Stimulated activated memory B cell treated with anti-CD40 and anti-IgM and Interleukin-4, amounts not matched to agents 10 μg/mL and 1 μg/mL and 100 μg/mL, for 72 hours (primary cell): ENCODE data around the gene TBCK.

Source experiments
- ATAC-seq: fragments of 150-1000 bp; cut with Tn5 transposase; 2 replicates; pipeline ENCODE4 v1.10.0; 2021
- H3K27ac Mint-ChIP-seq: one replicate; pipeline ENCODE4 v1.8.0; 2022; ENCODE audit warnings: mild to moderate bottlenecking, mixed read lengths
- H3K27me3 Mint-ChIP-seq: one replicate; pipeline ENCODE4 v1.8.0; 2022; ENCODE audit warnings: mixed read lengths
- H3K36me3 Mint-ChIP-seq: one replicate; pipeline ENCODE4 v1.8.0; 2022; ENCODE audit warnings: mixed read lengths
- H3K4me1 Mint-ChIP-seq: one replicate; pipeline ENCODE4 v1.8.0; 2022; ENCODE audit warnings: mixed read lengths
- H3K4me3 Mint-ChIP-seq: one replicate; pipeline ENCODE4 v1.8.0; 2022; ENCODE audit warnings: mild to moderate bottlenecking, moderate library complexity, mixed read lengths
- H3K9me3 Mint-ChIP-seq: one replicate; pipeline ENCODE4 v1.8.0; 2022; ENCODE audit warnings: mixed read lengths

The TBCK gene

DNA sequence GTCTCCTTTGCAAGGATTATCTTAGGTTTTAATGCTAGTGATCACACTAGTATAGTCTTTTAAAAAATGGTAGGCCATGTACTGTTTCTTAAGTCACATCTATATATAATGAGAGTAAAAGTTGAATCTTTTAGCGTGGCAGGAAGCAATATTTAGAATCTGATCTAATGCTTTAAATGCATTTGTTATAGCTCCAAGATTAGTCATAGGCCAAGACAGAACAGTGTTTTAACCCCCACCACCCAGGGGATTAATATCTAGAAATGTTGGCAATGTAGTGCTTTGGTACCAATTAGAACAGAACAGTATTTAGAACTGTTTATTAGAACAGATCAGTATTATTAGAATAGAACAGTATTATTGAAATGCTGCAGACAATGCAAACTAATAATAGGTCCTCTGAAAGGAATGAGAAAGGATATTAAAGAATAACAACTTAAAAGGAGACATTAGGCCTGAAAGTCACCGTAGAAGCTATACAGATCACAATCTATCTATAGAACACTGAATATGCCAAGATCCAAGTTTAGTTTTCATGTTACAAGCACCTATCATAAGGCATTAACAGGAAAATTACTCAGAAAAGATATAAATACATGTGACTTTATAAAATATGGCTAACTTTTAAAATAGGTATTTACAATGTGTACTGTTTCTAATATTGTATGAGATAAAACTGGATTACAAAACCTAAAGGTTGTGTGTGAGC is 274.6 kb downstream of the TBCK start:
- no peaks in the 10 kb centered on the region for H3K9me3 Mint-ChIP-seq
- no peak overlapping the region for H3K27ac Mint-ChIP-seq
- no peaks in the 10 kb centered on the region for H3K4me1 Mint-ChIP-seq
- no peak overlapping the region for H3K4me3 Mint-ChIP-seq
- no peaks in the 10 kb centered on the region for H3K27me3 Mint-ChIP-seq
- peaks cover 12% of the 10 kb centered on the region for H3K36me3 Mint-ChIP-seq
- ATAC-seq = no peak

DNA sequence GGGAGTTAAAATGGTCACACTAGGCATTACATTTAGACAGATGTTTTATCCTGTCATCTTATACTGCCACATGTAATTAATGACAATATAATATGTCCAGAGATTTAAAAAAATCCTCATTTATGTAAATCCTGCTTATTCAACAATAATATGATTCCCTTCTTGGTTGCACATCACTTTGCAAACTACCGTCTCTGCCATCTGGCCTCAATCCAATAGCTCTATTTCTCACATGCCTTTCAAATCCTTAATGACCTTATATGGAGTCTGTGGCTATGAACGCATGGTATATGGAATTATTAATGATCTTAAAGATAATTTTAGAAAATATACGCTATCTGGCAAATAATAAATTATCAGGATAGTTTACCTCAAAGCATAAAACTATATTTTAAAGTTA is 276.2 kb downstream of the TBCK start:
- H3K27me3 Mint-ChIP-seq = no peaks in the 10 kb centered on the region
- no peaks in the 10 kb centered on the region for H3K36me3 Mint-ChIP-seq
- no peak overlapping the region for H3K4me3 Mint-ChIP-seq
- no peak for ATAC-seq
- H3K27ac Mint-ChIP-seq = no peak overlapping the region
- no peaks in the 10 kb centered on the region for H3K4me1 Mint-ChIP-seq
- H3K9me3 Mint-ChIP-seq = no peaks in the 10 kb centered on the region

DNA sequence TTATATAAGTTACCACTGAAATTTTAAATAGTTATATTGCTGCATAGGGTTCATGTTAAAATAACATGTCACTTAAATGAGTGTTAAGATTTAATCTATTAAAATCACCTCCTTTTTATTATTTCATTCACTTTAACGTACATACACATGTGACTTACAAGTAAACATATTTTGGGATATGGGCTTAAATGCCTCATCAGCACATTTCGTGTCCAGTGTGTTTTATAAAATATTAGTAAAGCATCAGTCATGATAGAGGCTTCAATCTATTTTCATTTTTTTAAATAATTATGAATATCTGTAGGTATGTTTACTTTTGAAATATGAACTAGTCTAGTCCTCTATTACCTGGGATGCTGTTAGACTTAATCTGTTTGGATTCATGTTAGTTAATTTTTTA is 277.1 kb downstream of the TBCK start:
- no peaks in the 10 kb centered on the region for H3K27me3 Mint-ChIP-seq
- H3K4me1 Mint-ChIP-seq = no peaks in the 10 kb centered on the region
- H3K9me3 Mint-ChIP-seq = no peaks in the 10 kb centered on the region
- ATAC-seq = no peak
- no peak overlapping the region for H3K27ac Mint-ChIP-seq
- no peak overlapping the region for H3K4me3 Mint-ChIP-seq
- no peaks in the 10 kb centered on the region for H3K36me3 Mint-ChIP-seq

DNA sequence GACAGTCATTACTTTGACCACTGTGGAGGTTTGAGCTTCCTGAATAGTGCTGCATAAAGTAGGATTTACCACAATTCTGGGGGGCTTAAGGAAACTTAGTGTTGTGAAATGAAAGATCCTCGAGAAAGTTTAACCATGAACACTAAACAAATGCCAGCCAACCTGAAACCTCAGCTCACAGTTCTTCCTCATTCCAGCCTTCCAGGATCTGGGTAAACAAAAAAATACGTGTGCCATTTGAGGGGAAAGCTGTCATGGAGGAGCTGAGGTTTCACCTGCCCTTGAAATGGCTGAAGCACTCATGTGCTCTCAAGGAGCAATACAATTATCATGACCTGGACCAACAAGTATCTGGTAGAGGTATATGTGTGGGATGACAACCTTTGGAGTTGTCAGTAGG is 278.0 kb downstream of the TBCK start:
- Mint-ChIP-seq H3K36me3 (no peaks in the 10 kb centered on the region), H3K27me3 (no peaks in the 10 kb centered on the region), H3K27ac (no peak overlapping the region), H3K4me3 (no peak overlapping the region), H3K9me3 (no peaks in the 10 kb centered on the region), H3K4me1 (no peaks in the 10 kb centered on the region)
- ATAC-seq = no peak

DNA sequence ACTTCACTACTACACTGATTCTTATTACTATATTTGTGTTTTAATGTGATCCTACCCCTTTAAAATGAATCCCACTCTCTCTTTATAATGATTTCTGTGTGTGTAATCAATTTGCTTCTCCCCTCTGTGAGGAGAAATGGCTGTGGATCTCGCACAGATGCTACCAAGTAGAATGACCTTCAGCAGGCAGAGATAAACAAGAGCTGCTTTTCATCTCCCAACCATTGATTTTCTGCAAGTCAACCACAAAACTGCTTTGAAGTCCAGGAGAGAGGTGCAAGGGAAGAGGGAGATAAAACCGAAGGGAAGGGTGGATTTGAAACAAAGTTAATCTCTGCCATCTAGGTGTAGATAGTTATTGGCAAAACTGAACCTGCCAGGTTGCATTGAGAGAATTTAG is 279.2 kb downstream of the TBCK start:
- no peak overlapping the region for H3K4me3 Mint-ChIP-seq
- H3K27me3 Mint-ChIP-seq = no peaks in the 10 kb centered on the region
- no peak for ATAC-seq
- H3K36me3 Mint-ChIP-seq = peaks cover 6% of the 10 kb centered on the region
- no peak overlapping the region for H3K27ac Mint-ChIP-seq
- no peaks in the 10 kb centered on the region for H3K4me1 Mint-ChIP-seq
- no peaks in the 10 kb centered on the region for H3K9me3 Mint-ChIP-seq

DNA sequence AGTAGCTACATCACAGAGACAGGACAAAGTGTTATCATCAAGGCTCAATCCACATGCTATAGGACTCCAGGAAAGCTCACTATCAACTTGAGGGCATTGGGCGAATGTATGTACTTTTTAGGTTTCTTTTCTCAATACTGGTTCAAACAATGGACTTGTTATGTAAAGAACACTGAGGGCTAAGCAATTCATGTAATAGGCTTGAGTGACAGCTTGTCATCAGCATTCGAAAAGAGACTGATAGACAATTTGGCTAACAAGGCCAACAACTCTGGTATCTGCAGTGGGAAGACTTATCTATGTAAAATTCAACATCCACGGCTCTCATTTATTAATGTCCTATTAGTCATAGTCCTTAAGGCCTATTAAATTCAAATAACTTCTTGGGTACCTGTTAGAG is 279.7 kb downstream of the TBCK start:
- H3K4me1 Mint-ChIP-seq = no peaks in the 10 kb centered on the region
- ATAC-seq = no peak
- peaks cover 6% of the 10 kb centered on the region for H3K36me3 Mint-ChIP-seq
- no peak overlapping the region for H3K27ac Mint-ChIP-seq
- no peaks in the 10 kb centered on the region for H3K9me3 Mint-ChIP-seq
- no peaks in the 10 kb centered on the region for H3K27me3 Mint-ChIP-seq
- no peak overlapping the region for H3K4me3 Mint-ChIP-seq

DNA sequence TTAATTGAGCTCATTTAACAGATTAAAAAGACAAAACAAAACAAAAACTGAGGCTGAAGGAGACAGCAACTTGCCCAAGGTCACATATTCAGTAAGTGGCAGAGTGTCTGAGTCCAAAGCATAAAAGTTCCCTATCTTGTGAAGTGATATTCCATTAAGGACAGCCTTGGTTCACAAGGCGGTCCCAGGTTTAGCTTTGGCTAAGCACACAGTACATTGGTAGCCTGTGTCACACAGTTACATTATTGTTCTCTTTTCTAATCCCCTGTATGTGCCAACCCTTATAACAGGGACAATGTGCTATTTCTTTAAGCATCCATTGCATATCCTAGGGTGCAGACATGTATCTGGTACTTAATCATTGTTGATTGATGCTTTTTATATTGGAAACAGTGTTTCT is 280.8 kb downstream of the TBCK start:
- ATAC-seq = no peak
- Mint-ChIP-seq H3K36me3 (peaks cover 8% of the 10 kb centered on the region), H3K4me1 (no peaks in the 10 kb centered on the region), H3K9me3 (peaks cover 2% of the 10 kb centered on the region), H3K27ac (no peak overlapping the region), H3K4me3 (no peak overlapping the region), H3K27me3 (no peaks in the 10 kb centered on the region)

DNA sequence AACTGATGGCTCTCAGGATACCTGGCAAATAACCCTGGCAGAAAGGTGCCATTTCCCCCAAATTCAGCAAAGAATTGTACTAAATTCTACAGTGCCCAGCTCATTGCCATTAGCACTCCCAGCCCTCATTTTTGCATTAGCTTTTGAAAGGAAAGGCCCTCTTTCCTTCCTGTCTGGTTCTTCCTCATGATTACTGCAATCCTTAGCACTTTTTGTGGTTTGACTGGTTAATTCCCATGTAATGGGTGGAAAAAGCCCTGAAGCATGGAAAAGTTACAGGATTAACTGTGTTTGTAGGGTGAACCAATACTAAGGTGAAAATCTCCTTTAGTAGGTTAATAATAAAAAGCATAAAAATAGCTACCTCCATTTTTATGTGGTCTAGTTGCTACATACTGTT is 281.3 kb downstream of the TBCK start:
- no peak overlapping the region for H3K27ac Mint-ChIP-seq
- no peak overlapping the region for H3K4me3 Mint-ChIP-seq
- peaks cover 11% of the 10 kb centered on the region for H3K36me3 Mint-ChIP-seq
- no peaks in the 10 kb centered on the region for H3K27me3 Mint-ChIP-seq
- H3K4me1 Mint-ChIP-seq = no peaks in the 10 kb centered on the region
- ATAC-seq = no peak
- H3K9me3 Mint-ChIP-seq = peaks cover 4% of the 10 kb centered on the region

DNA sequence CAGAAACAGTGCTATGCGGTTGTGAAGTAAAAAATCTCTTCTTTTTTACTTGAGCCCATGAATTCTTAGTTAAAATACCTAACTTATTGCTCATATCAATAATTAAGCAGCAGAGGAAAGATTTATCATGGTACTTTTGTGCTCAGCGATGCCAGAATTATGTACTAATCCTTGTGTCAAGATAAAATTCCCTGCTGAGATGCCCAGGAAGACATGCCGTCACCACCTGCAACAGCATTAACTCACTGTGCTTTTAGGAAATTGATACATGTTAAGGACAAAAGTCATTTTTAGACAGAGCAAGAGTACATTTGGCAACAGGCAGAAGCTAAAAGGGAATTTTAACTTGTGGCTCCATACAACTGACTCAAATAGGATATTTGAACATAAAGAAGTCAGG is 281.8 kb downstream of the TBCK start:
- H3K36me3 Mint-ChIP-seq = peaks cover 11% of the 10 kb centered on the region
- ATAC-seq = no peak
- no peaks in the 10 kb centered on the region for H3K4me1 Mint-ChIP-seq
- H3K4me3 Mint-ChIP-seq = no peak overlapping the region
- no peak overlapping the region for H3K27ac Mint-ChIP-seq
- no peaks in the 10 kb centered on the region for H3K27me3 Mint-ChIP-seq
- H3K9me3 Mint-ChIP-seq = peaks cover 4% of the 10 kb centered on the region

DNA sequence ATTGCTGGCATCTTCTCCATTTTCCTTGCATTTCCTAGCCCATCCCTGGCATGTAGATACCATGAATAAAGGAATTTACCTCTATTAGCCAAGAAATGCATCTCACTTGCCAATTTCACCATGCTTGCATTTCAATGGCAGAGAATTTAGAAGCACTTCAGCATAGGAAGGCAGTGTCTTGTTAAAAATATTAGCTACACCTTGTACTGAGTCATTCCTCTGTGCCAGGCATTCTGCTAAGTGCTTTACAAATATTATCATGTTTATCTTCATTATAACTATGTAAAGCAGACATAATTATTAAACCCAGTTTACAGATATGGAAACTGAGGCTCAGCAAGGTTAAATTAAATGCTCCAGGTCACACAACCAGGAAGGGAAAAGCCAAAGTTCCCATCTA is 282.5 kb downstream of the TBCK start:
- no peak overlapping the region for H3K27ac Mint-ChIP-seq

DNA sequence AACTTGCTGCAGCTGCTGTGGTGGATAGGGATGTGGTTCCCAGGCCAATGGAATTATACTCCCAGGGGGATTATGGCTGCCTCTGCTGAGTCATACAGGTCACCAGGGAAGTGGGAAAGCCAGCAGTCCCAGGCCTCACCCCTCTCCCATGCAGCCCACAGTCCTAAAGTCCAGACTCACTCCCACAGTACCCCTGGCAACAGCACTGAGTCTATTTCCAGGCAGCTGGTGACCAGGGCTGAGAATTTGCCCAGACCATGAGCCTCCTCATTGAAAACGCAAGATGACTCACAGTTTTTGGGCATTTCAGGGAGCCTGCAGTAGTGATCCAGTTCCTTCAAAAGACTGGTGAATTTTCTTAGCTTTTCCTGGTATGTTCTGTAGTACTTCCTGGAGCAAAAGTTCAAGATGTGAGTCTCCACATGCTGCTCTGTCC is 283.1 kb downstream of the TBCK start:
- Mint-ChIP-seq H3K27me3 (peaks cover 6% of the 10 kb centered on the region), H3K4me3 (no peak overlapping the region), H3K36me3 (peaks cover 11% of the 10 kb centered on the region), H3K9me3 (peaks cover 8% of the 10 kb centered on the region), H3K4me1 (no peaks in the 10 kb centered on the region), H3K27ac (no peak overlapping the region)
- ATAC-seq = no peak

More for the DNA sequence above, 282.5 kb downstream of the TBCK start:
- Mint-ChIP-seq H3K9me3 (peaks cover 4% of the 10 kb centered on the region), H3K4me3 (no peak overlapping the region), H3K27me3 (no peaks in the 10 kb centered on the region), H3K36me3 (peaks cover 11% of the 10 kb centered on the region), H3K4me1 (no peaks in the 10 kb centered on the region)
- ATAC-seq = no peak

DNA sequence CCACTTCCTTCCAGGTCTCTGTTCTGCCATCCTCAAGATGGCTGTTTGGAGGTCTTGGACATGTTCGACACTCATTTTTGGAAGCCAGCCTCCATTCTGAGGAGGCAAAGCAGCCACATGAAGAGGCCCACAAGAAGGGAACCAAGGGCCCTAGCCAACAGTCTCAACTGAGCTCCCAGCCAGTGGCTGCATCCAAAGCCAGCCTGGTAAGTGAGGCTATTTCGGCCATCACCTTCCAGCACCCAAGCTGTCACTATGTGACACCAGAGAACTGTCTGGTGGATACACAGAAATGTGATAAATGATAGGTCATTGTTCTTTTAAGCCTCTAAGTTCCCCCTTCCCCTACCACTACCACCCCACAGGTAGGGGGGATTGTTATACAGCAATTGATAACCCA is 293.6 kb downstream of the TBCK start:
- no peaks in the 10 kb centered on the region for H3K36me3 Mint-ChIP-seq
- no peaks in the 10 kb centered on the region for H3K9me3 Mint-ChIP-seq
- H3K27ac Mint-ChIP-seq = no peak overlapping the region
- no peak overlapping the region for H3K4me3 Mint-ChIP-seq
- H3K4me1 Mint-ChIP-seq = no peaks in the 10 kb centered on the region
- ATAC-seq = no peak
- H3K27me3 Mint-ChIP-seq = no peaks in the 10 kb centered on the region

DNA sequence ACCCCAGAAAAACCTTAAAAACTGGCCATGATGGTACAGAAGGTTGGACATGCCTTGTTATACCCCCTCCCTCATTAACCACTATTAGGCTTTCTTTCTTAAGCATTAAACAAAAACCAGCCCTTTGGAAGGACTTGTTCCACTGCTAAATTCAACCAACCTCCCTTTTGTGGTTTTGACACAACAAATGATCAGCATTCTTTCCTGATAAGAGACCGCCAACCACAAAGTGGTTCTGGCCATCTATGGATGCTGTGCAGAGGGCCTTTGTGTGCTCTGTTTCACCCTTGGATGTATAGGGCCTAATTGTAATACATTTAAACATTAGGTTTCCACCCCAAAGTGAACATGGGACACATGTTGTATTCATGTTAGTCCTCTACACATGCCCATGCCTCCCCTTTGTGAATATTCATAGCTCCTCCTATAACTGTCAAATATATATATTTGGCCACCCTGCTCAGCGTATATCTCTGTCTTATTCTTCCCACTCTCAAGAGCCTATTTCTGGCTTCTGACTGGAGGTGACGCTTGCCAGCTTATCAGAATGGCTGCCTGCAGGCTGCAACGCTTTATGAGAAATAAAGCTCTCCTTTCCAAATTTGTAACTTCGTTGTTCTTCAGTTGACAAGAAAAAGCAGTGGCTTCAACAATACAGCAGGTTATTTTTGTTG is 294.1 kb downstream of the TBCK start:
- Mint-ChIP-seq H3K4me3 (no peak overlapping the region), H3K4me1 (no peaks in the 10 kb centered on the region), H3K27ac (no peak overlapping the region), H3K9me3 (no peaks in the 10 kb centered on the region), H3K36me3 (no peaks in the 10 kb centered on the region), H3K27me3 (no peaks in the 10 kb centered on the region)
- no peak for ATAC-seq

DNA sequence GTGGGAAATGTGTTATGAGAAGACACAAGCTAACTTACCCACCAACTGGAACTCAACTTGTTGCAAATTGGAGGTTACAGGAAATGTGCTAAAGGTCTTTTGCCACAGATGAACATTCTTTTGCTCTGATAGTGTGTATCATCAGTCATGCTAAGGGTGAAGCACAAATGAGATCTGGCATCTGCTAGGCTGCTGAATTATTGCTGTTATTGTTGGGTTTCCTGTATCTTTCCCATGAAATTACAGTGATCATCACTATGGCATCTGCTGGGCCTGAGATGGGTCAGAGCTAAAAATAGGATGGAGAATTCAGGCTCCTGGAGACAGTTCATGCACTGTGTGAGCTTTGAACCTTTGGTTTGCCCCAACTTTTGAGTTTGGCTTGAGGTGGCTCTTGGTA is 296.2 kb downstream of the TBCK start:
- Mint-ChIP-seq H3K4me3 (no peak overlapping the region), H3K36me3 (no peaks in the 10 kb centered on the region), H3K4me1 (no peaks in the 10 kb centered on the region), H3K27ac (no peak overlapping the region), H3K27me3 (no peaks in the 10 kb centered on the region), H3K9me3 (peaks cover 6% of the 10 kb centered on the region)
- no peak for ATAC-seq

DNA sequence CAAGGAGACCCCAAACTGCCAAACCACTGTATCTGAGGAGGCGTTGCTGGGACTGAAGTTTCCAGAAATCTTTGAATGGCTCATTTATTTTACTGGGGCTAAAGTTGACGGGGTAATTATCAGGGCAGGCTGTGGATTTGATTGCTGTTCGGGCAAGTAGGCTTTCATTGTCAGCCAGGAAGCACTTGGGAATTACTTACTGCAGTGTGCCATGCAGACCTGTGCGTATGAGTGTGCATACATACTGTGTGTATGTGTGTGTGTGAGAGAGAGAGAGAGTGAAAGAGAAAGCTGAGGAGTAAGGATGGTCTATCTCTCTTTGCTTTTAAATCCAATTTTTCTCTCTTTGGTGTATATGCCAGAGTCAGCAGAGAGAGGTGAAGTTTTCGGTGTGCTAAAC is 298.0 kb downstream of the TBCK start:
- no peak for ATAC-seq
- H3K27ac Mint-ChIP-seq = no peak overlapping the region
- no peak overlapping the region for H3K4me3 Mint-ChIP-seq
- H3K9me3 Mint-ChIP-seq = peaks cover 14% of the 10 kb centered on the region
- H3K27me3 Mint-ChIP-seq = no peaks in the 10 kb centered on the region
- H3K36me3 Mint-ChIP-seq = no peaks in the 10 kb centered on the region
- no peaks in the 10 kb centered on the region for H3K4me1 Mint-ChIP-seq

DNA sequence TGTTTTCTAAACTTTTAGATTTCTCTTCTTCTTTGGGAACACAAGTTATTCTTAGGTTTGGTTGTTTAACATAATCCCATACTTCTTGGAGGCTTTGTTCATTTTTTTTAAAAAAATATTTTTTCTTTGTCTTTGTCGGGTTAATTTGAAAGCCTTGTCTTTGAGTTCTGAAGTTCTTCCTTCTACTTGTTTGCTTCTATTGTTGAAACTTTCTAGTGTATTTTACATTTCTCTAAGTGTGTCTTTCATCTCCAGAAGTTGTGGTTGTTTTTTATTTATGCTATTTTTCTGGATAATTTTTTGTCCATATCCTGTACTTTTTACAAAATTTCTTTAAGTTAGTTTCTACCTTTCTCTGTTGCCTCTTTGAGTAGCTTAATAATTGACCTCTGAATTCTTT is 304.6 kb downstream of the TBCK start:
- ATAC-seq = no peak
- Mint-ChIP-seq H3K4me3 (no peak overlapping the region), H3K9me3 (peaks cover 23% of the 10 kb centered on the region), H3K27ac (no peak overlapping the region), H3K4me1 (no peaks in the 10 kb centered on the region), H3K27me3 (no peaks in the 10 kb centered on the region), H3K36me3 (no peaks in the 10 kb centered on the region)
